Left renal pelvis (tissue), 4 donors: ENCODE data around the gene TNFRSF1B. TPM values are rescaled to one million over a fixed set of nuclear protein-coding genes. Genes with fewer than 3 reads are reported as not detected.

Source experiments
- DNase-seq, 4 donors: peaks; one replicate each; pipeline ENCODE4 v3.0.0-alpha.2; 2013; ENCODE audit warnings: low read depth in 4 of 4, low spot score in 3 of 4
- polyA plus RNA-seq, 4 donors: library from polyadenylated mRNA; unstranded; fragments of 120-200 nt; gene quantifications; one replicate each; pipeline ENCODE4 v1.2.1, GENCODE V29; 2013; ENCODE audit not compliant: insufficient read length in 4 of 4

The TNFRSF1B gene
- polyA plus RNA-seq, 4 donors, result 6.0 to 8.5 (median 7.3) TPM

DNA sequence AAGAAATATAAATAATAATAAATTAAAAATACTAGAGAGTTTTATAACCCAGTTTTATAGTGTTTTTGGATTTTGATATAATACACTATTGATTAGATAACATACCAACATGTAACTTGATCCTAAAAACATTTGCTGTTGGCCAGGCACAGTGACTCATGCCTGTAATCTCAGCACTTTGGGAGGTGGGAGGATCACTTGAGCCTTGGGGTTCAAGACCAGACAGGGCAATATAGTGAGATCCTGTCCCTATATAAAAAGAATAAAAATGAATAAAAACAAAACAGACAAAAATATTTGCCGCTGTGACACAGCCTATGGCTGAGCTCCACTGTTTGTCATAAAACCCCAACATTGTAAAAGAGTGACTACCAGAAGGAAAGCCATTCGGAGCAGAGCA lies 89.1 kb downstream of the TNFRSF1B start:
- DNase-seq, result no peak

DNA sequence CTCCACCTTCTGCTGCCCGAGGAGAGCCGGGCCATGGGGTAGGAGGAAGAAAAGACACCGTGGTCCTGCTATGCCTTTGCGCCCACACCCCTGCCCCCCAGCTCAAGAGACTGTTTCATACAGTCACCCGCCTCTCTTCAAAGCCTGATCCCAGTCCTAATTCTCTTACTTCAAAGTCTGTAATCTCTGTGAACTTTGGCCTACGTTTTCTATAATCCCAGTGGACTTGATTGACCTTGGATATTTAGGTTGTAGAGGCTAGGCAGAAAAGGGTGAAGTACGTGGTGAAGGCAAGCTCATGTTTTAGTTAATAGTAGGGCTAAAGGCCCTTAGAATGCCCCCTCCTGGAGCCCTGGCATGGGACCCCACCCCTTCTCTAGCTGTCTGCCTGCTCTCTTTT lies 91.5 kb downstream of the TNFRSF1B start:
- no peak for DNase-seq

Other genes with a start within 250 kb of the TNFRSF1B start
- gene KIAA2013, start 240.6 kb upstream of the TNFRSF1B start, polyA plus RNA-seq, result 10 to 100 TPM; 29.4 to 46.9 (median 39.4) TPM
- gene PLOD1, start 232.3 kb upstream of the TNFRSF1B start, polyA plus RNA-seq, result 100 to 1,000 TPM in 3 of 4 donors, 10 to 100 TPM in 1; 90.3 to 179 (median 107) TPM
- gene MFN2, start 186.5 kb upstream of the TNFRSF1B start, polyA plus RNA-seq, result 10 to 100 TPM; 59.4 to 69.5 (median 64.0) TPM
- 10 to 100 TPM; 20.4 to 38.1 (median 22.4) TPM for gene MIIP, start 147.5 kb upstream of the TNFRSF1B start, polyA plus RNA-seq
- gene TNFRSF8, start 103.7 kb upstream of the TNFRSF1B start, polyA plus RNA-seq, result 1 to 10 TPM in 1 of 4 donors, under 1 TPM in 3; 0.36 to 1.3 (median 0.54) TPM
- gene VPS13D, start 63.0 kb downstream of the TNFRSF1B start, polyA plus RNA-seq, result 10 to 100 TPM; 28.6 to 32.3 (median 30.4) TPM